Right lobe of liver (tissue), 6 donors: ENCODE measurements around the gene DDX49. TPM values are rescaled to one million over a fixed set of nuclear protein-coding genes. Genes with fewer than 3 reads are reported as not detected.

ENCODE experiments used
- ATAC-seq, 4 donors: fragments of 200-7000 bp; cut with Tn5 transposase; one replicate each; pipeline ENCODE4 v1.9.1; 2020; ENCODE audit warnings: mild to moderate bottlenecking in 4 of 4, moderate library complexity in 4 of 4
- DNase-seq, 3 donors: peaks; one replicate each; pipeline ENCODE4 v3.0.0-alpha.2; 2020
- H3K27ac ChIP-seq, 3 donors: fragments of 200-600 bp; one replicate each; pipeline ENCODE4 v1.8.0; 2022
- H3K27me3 ChIP-seq, 2 donors: fragments of 200-600 bp; one replicate each; pipeline ENCODE4 v1.8.0; 2022
- H3K36me3 ChIP-seq, 4 donors: fragments of 200-600 bp; sonication (generic) in 1 of 4; one replicate each; pipeline versions ENCODE4 v1.5.1 to v1.8.0; 2017 to 2022; ENCODE audit warnings: control low read depth in 1 of 4
- H3K4me1 ChIP-seq, 4 donors: fragments of 200-600 bp; sonication (generic) in 1 of 4; one replicate each; pipeline versions ENCODE4 v1.5.1 to v1.8.0; 2017 to 2022; ENCODE audit warnings: control low read depth in 1 of 4
- H3K4me3 ChIP-seq, 3 donors: fragments of 200-600 bp; one replicate each; pipeline ENCODE4 v1.8.0; 2022
- H3K9me3 ChIP-seq, 4 donors: fragments of 200-600 bp; sonication (generic) in 1 of 4; one replicate each; pipeline versions ENCODE4 v1.5.1 to v1.8.0; 2017 to 2022; ENCODE audit warnings: control low read depth in 1 of 4
- POLR2A ChIP-seq: fragments of 450-650 bp; IDR thresholded peaks from one replicate; pipeline ENCODE4 v1.6.1; 2017; ENCODE audit warnings: antibody characterized with exemption, mild to moderate bottlenecking
- WGBS: methylation state at CpG from one replicate; pipeline ENCODE4 v1.1.6; 2018; ENCODE audit warnings: low coverage, low lambda C conversion rate; ENCODE audit not compliant: insufficient coverage; ENCODE audit errors: missing lambda C conversion rate; 5-methylcytosine and 5-hydroxymethylcytosine counted together
- intact Hi-C, 2 donors: fragments of 100-400 bp; cut with DNase I; formaldehyde crosslinking; loops; one replicate each; pipeline versions ENCODE4 v1.11.2 to v1.14.1; 2022
- total RNA-seq, 6 experiments: library from RNA; depleted of rRNA in 2 of 6; stranded (reverse); fragments of >200 nt in 2 of 6; fragmentation: NEBNext Ultra II Directional in 3 of 6; extraction: Animal tissue kit (Norgen Biotek cat#: 25700) in 3 of 6; gene quantifications; one replicate each; pipeline versions ENCODE4 v1.1.0 to v1.2.4, GENCODE V29; 2016 to 2023
- TF ChIP-seq, protein P1 (sequence below), 4 donors: fragments of 200-600 bp in 3 of 4; fragments of 450-650 bp in 1 of 4; IDR thresholded peaks; one replicate each; pipeline versions ENCODE4 v1.5.1 to v1.8.0; 2016 to 2022; ENCODE audit warnings: antibody characterized with exemption in 4 of 4, mild to moderate bottlenecking in 2 of 4
- donor health status: DM: no; HTN: yes; CAD: no.
- donor health status: DM: no; HTN: no; CAD: no.
- donor health status: DM: no; HTN: no; CAD: no.
- donor health status: DM: no; HTN: yes; CAD: no.
- donor health status: DM: no; HTN: yes; CAD: no.

Gene DDX49
- total RNA-seq, 6 experiments from 2014 or later = 15.8 to 37.9 (median 18.5) TPM

DNA sequence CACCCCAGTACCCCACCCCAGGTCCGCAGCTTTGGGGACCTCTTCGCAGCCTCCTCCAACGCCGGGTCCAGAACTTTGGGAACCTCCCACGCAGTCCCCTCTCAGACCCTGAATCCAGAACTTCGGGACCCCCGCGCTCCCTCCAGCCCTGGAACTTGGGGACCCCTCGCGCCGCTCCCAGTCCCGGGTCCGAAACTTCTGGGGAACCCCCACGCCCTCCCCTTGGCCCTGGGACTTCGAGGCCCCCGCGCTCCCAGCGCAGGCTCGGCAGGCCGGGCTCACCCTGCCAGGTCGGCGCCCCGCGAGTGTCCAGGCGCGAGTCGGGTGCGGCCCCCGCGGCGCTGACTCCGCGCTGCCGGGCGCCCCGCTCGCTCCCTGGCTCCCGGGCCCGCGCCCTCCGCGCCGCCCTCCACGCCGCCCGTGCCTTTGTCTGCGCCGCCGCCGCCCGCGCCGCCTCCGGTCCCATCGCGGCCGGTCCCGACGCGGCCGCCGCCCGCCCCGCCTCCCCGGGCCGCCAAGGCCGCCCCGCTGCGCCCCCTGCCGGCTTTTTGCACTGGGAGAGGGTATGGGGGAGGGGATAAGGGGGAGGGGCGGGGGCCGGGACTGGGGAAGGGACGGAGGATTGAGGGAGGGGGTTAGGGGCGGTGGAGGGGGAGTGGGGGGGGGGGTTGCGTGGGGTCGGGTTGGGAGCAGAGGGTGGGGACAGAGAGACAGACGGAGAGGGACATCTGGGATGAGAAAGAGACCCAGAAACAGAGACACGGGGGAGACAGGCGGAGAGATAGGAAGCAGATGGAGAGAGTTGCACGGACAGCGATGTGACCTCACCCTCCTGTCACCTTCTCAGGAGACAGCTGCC is 21.5 kb downstream of the DDX49 start, which contains the start of gene HOMER3:
HOMER3 (minus strand) TSS at position 449 of the 859 bp plus-strand sequence. CDS start 2,235 bp downstream, outside the sequence.
- H3K4me3 ChIP-seq = peak within 1 kb of the TSS; percentile 44 to 48 (median 47)
- TF ChIP-seq, protein P1, sequence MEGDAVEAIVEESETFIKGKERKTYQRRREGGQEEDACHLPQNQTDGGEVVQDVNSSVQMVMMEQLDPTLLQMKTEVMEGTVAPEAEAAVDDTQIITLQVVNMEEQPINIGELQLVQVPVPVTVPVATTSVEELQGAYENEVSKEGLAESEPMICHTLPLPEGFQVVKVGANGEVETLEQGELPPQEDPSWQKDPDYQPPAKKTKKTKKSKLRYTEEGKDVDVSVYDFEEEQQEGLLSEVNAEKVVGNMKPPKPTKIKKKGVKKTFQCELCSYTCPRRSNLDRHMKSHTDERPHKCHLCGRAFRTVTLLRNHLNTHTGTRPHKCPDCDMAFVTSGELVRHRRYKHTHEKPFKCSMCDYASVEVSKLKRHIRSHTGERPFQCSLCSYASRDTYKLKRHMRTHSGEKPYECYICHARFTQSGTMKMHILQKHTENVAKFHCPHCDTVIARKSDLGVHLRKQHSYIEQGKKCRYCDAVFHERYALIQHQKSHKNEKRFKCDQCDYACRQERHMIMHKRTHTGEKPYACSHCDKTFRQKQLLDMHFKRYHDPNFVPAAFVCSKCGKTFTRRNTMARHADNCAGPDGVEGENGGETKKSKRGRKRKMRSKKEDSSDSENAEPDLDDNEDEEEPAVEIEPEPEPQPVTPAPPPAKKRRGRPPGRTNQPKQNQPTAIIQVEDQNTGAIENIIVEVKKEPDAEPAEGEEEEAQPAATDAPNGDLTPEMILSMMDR (IDR thresholded peaks at IDR 0.05) = peak in 1 of 4 donors; percentile 43
- TF ChIP-seq POLR2A = peak; percentile 18
- no peaks in the 10 kb centered on the region for H3K4me1 ChIP-seq
- no peaks in the 10 kb centered on the region for H3K36me3 ChIP-seq
- H3K27me3 ChIP-seq = no peaks in the 10 kb centered on the region
- H3K9me3 ChIP-seq = no peaks in the 10 kb centered on the region
- DNase-seq = peak; percentile 83 to 84 (median 84)
- peak; percentile 82 to 93 (median 86) for ATAC-seq
- intact Hi-C loops = no loop called here
- H3K27ac ChIP-seq = peak within 1 kb of the TSS in 2 of 3 donors; percentile 26 to 28
- WGBS = 4% methylated on average over 28 of the region's 81 CpGs

DNA sequence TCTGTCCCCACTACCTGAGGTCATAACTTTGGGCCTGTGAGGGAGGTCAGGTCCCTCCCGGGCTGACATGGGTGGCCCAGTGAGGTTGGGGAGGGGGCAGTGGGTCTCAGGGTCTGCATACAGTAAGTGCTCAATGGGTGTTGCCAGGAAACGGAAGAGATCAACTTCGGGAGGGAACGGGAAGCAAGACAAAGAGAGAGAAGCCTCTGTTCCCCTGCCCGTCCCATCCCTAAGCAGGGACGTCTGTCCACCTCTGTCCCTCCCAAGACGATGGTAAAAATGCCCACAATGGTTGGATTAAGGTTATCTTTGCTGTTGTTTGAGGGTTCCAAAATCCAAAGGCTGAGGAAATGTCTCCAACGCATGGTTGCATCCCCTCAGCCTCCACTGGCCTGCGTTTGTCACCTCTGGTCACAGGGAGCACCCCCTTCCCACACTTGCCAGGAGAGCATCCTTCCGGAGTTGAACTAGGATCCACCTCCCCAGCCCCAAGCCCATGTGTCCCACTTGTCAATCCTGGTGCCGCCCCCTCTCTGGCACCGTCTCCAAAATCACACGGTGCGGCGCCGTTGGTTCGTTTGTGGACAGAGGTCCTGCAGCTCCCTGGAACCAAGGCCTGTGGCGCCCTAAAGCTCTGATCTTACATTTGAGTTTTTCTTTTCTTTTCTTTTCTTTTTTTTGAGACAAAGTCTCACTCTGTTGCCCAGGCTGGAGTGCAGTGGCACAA is 22.3 kb downstream of the DDX49 start:
- Histone ChIP-seq H3K27ac (no peak overlapping the region), H3K4me3 (no peak overlapping the region), H3K9me3 (no peaks in the 10 kb centered on the region), H3K4me1 (no peaks in the 10 kb centered on the region), H3K27me3 (no peaks in the 10 kb centered on the region), H3K36me3 (no peaks in the 10 kb centered on the region)
- TF ChIP-seq POLR2A = no peak
- TF ChIP-seq, protein P1 (IDR thresholded peaks at IDR 0.05) = no peak
- intact Hi-C loops = no loop called here
- WGBS = 52% methylated on average over 14 of the region's 18 CpGs
- ATAC-seq (peak in 2 of 4 donors; percentile 4 to 6), DNase-seq (no peak)

DNA sequence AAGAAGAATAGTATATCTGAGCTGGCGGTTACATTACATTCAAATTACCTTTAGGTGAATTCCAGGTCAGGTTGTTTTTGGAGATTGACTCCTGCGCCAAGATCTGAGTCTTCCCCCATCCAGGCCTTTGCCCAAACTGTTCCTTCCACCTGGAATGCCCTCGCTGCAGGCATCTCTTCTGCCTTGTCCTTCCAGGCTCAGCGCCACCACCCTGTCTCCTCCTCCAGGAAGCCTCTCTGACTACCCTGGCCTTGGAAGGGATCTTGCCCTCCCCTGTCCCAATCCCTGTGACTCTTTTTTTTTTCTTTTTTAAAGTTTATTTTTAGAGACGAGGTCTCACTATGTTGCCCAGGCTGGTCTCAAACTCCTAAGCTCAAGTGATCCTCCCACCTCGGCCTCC is 23.2 kb downstream of the DDX49 start:
- Histone ChIP-seq H3K36me3 (no peaks in the 10 kb centered on the region), H3K4me1 (no peaks in the 10 kb centered on the region), H3K9me3 (no peaks in the 10 kb centered on the region), H3K27me3 (no peaks in the 10 kb centered on the region), H3K27ac (no peak overlapping the region), H3K4me3 (no peak overlapping the region)
- TF ChIP-seq, protein P1 (IDR thresholded peaks at IDR 0.05) = no peak
- TF ChIP-seq POLR2A = no peak
- intact Hi-C loops = no loop called here
- ATAC-seq = no peak
- no peak for DNase-seq
- 84% methylated on average over 4 of the region's 6 CpGs for WGBS

DNA sequence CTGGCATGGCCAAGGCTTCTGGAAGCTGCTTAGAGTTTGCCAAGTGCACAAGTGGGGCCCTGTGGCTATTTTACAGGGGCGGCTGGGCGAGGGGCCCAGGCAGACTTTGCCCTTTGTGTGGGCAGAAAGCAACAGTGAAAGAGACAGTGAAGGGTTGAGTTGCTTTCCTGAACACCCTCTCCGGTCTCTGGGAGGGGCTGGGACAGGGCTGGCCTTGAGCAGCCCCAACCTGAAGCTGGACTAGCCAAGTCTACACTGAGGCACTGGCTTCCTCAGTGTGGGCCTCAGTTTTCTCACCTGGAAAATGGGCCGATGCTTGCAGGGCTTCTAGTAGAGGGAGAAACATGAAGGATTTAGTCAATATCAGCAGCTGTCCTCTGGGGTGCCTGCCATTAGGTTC is 23.9 kb downstream of the DDX49 start:
- intact Hi-C loops = no loop called here
- TF ChIP-seq, protein P1 (IDR thresholded peaks at IDR 0.05) = no peak
- TF ChIP-seq POLR2A = no peak

More for the DNA sequence above, 23.9 kb downstream of the DDX49 start:
- Histone ChIP-seq H3K9me3 (no peaks in the 10 kb centered on the region), H3K27ac (no peak overlapping the region), H3K4me3 (no peak overlapping the region), H3K36me3 (no peaks in the 10 kb centered on the region), H3K27me3 (no peaks in the 10 kb centered on the region), H3K4me1 (no peaks in the 10 kb centered on the region)
- 28% methylated on average over 4 of the region's 4 CpGs for WGBS
- DNase-seq (no peak), ATAC-seq (no peak)
